Measurements from ENCODE around the gene IPPK. TPM values are rescaled to one million over a fixed set of nuclear protein-coding genes. Genes with fewer than 3 reads are reported as not detected.

IPPK gene
- total RNA-seq, 1 experiment from 2014 or later: 15.4 TPM

DNA sequence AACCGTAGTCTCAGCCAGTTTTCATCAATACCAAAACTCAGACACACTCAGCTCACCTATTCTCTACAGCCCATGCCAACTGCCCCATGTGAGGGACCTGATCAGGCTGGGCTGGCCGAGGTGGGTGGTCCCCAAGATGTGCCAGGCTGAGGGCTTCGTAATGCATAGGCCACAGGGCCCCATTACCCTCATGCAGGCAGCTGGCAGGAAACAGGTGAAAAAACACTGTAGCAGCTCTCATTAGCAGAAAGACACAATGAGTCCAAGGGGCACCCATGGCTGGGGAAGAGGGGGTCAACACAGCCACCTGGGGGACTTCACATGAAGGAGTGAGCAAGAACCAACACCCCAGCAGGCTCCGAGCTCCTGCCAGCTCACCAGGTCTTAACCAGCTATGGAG lies 8.2 kb downstream of the IPPK start:
- H3K9ac ChIP-seq (ENCODE audit: low read length): no peak overlapping the region
- H3K4me2 ChIP-seq (ENCODE audit: low read length): no peak overlapping the region
- CTCF ChIA-PET: no interaction called here
- H4K20me1 ChIP-seq (ENCODE audit: insufficient read depth): no peaks in the 10 kb centered on the region
- peaks cover 4 to 10% of the 10 kb centered on the region in 2 experiments; a peak in 2 of 4 replicates for H3K36me3 ChIP-seq (ENCODE audit: control insufficient read depth in 1 of 2, insufficient read depth in 2 of 2, low read length in 2 of 2)
- RAD21 ChIA-PET (ENCODE audit: low non-redundant PET in 1 of 2, low total read pairs in 2 of 2, uncharacterized antibody in 2 of 2, unreplicated experiment in 2 of 2): no interaction called here
- no peak overlapping the region for H2AFZ ChIP-seq (ENCODE audit: low read depth, low read length, poor library complexity, severe bottlenecking)
- no peak for ATAC-seq
- no peaks in the 10 kb centered on the region for H3K9me2 ChIP-seq (ENCODE audit: insufficient read depth)
- H3K9me3 ChIP-seq (ENCODE audit: control insufficient read depth in 1 of 2, insufficient read depth in 1 of 2, low read depth in 1 of 2, low read length in 2 of 2): no peaks in the 10 kb centered on the region
- H3K27ac ChIP-seq (ENCODE audit: low read depth, low read length): no peak overlapping the region
- intact Hi-C loops (cut with micrococcal nuclease): no loop called here
- no peak for DNase-seq (ENCODE audit: low read depth, low spot score)
- H3K4me3 ChIP-seq (replicated peaks in 1 of 2; ENCODE audit: low read depth in 1 of 2, low read length in 2 of 2): no peak overlapping the region
- BruUV-seq (replicated peaks): no TSS peak
- no peaks in the 10 kb centered on the region for H3K27me3 ChIP-seq (ENCODE audit: insufficient read depth, low read length)
- H3K4me1 ChIP-seq (ENCODE audit: control insufficient read depth in 1 of 2, insufficient read depth in 2 of 2, low read length in 2 of 2): no peaks in the 10 kb centered on the region
- TF ChIP-seq SP1 (IDR thresholded peaks at IDR 0.05; ENCODE audit: low read depth): no peak
- POLR2A ChIA-PET: no interaction called here
- H3K79me2 ChIP-seq (ENCODE audit: insufficient read depth, low read length): peaks cover 90% of the 10 kb centered on the region

- Histone ChIP-seq H3K4me1 (ENCODE audit: control insufficient read depth in 1 of 2, insufficient read depth in 2 of 2, low read length in 2 of 2) (no peaks in the 10 kb centered on the region), H3K9me3 (ENCODE audit: control insufficient read depth in 1 of 2, insufficient read depth in 1 of 2, low read depth in 1 of 2, low read length in 2 of 2) (no peaks in the 10 kb centered on the region), H3K79me2 (ENCODE audit: insufficient read depth, low read length) (peaks cover 84% of the 10 kb centered on the region), H4K20me1 (ENCODE audit: insufficient read depth) (no peaks in the 10 kb centered on the region), H3K9ac (ENCODE audit: low read length) (no peak overlapping the region), H3K9me2 (ENCODE audit: insufficient read depth) (no peaks in the 10 kb centered on the region), H3K36me3 (ENCODE audit: control insufficient read depth in 1 of 2, insufficient read depth in 2 of 2, low read length in 2 of 2) (peaks cover 4 to 8% of the 10 kb centered on the region in 2 experiments; a peak in 2 of 4 replicates), H3K27me3 (ENCODE audit: insufficient read depth, low read length) (no peaks in the 10 kb centered on the region), H3K4me3 (replicated peaks in 1 of 2; ENCODE audit: low read depth in 1 of 2, low read length in 2 of 2) (no peak overlapping the region), H3K27ac (ENCODE audit: low read depth, low read length) (no peak overlapping the region), H2AFZ (ENCODE audit: low read depth, low read length, poor library complexity, severe bottlenecking) (no peak overlapping the region), H3K4me2 (ENCODE audit: low read length) (no peak overlapping the region)
- BruUV-seq (replicated peaks): no TSS peak
- RAD21 ChIA-PET (ENCODE audit: low non-redundant PET in 1 of 2, low total read pairs in 2 of 2, uncharacterized antibody in 2 of 2, unreplicated experiment in 2 of 2): no interaction called here
- POLR2A ChIA-PET: no interaction called here
- ATAC-seq: no peak
- no peak for DNase-seq (ENCODE audit: low read depth, low spot score)
- CTCF ChIA-PET: no interaction called here
- intact Hi-C loops (cut with micrococcal nuclease): no loop called here
- TF ChIP-seq FOSL1 (IDR thresholded peaks at IDR 0.05; ENCODE audit: low read depth) (no peak), EGR1 (IDR thresholded peaks at IDR 0.05; ENCODE audit: low read depth) (no peak), SP1 (IDR thresholded peaks at IDR 0.05; ENCODE audit: low read depth) (no peak), POLR2AphosphoS5 (IDR thresholded peaks at IDR 0.05; ENCODE audit: low read depth, low read length) (no peak), ELF1 (IDR thresholded peaks at IDR 0.05; ENCODE audit: borderline replicate concordance, low read depth) (no peak), RAD21 (IDR thresholded peaks at IDR 0.05; ENCODE audit: low read depth) (no peak), POLR2A (IDR thresholded peaks at IDR 0.05; ENCODE audit: borderline replicate concordance, extremely low read depth, insufficient read depth, insufficient read length) (no peak), EZH2phosphoT487 (IDR thresholded peaks at IDR 0.05; ENCODE audit: borderline replicate concordance) (no peak)
Observed at GRCh38 chr9:92661127-92661526, 8.8 kb downstream of the IPPK start.

Data from HCT116 (cell line).